GM18502 (cell line): ENCODE data around the gene EP400.
"Not testable (repeated sequence)": the region's sequence is repeated elsewhere in the genome, so short reads cannot be mapped to it uniquely, and the experiment has no call there.

Experiments
- ATAC-seq: cut with Tn5 transposase; IDR thresholded peaks from one replicate; pipeline ENCODE4 v1.9.1; 2021; ENCODE audit warnings: mild to moderate bottlenecking; ENCODE audit not compliant: unreplicated experiment, poor library complexity

EP400 gene

GRCh38 chr12:132040906-132041606 lies 91.3 kb downstream of the EP400 start:
- no peak for ATAC-seq

GRCh38 chr12:132043216-132043615 lies 93.5 kb downstream of the EP400 start:
- ATAC-seq: no peak

GRCh38 chr12:132043770-132044467 lies 94.2 kb downstream of the EP400 start:
- no peak for ATAC-seq

GRCh38 chr12:132044661-132045412 lies 95.1 kb downstream of the EP400 start:
- ATAC-seq: no peak

GRCh38 chr12:132045751-132046150 lies 96.0 kb downstream of the EP400 start:
- no peak for ATAC-seq

- no peak for ATAC-seq
Observed at GRCh38 chr12:132046561-132046960, 96.8 kb downstream of the EP400 start.

- not testable (repeated sequence) for ATAC-seq
Observed at GRCh38 chr12:132047630-132048029, 97.9 kb downstream of the EP400 start.

GRCh38 chr12:132049442-132049841 lies 99.7 kb downstream of the EP400 start:
- ATAC-seq: no peak

GRCh38 chr12:132049876-132050275 lies 100.1 kb downstream of the EP400 start:
- ATAC-seq: no peak

- not testable (repeated sequence) for ATAC-seq
Observed at GRCh38 chr12:132051718-132052117, 102.0 kb downstream of the EP400 start.

GRCh38 chr12:132052196-132052932 lies 102.6 kb downstream of the EP400 start:
- no peak for ATAC-seq

- no peak for ATAC-seq
Observed at GRCh38 chr12:132053338-132054330, 103.9 kb downstream of the EP400 start.

- ATAC-seq: no peak
Observed at GRCh38 chr12:132054983-132055382, 105.2 kb downstream of the EP400 start.

GRCh38 chr12:132055535-132056096 lies 105.9 kb downstream of the EP400 start:
- ATAC-seq: no peak

GRCh38 chr12:132056320-132056719 lies 106.6 kb downstream of the EP400 start:
- ATAC-seq: no peak

- no peak for ATAC-seq
Observed at GRCh38 chr12:132056951-132057350, 107.2 kb downstream of the EP400 start.

GRCh38 chr12:132057691-132058090 lies 107.9 kb downstream of the EP400 start:
- ATAC-seq: no peak

GRCh38 chr12:132061197-132061596 lies 111.5 kb downstream of the EP400 start:
- no peak for ATAC-seq
